ENCODE measurements around the gene CDADC1. TPM values are rescaled to one million over a fixed set of nuclear protein-coding genes. Genes with fewer than 3 reads are reported as not detected.

Gene CDADC1
- total and polyA plus RNA-seq, 2 of the 13 experiments (the other 11 are each of a cell fraction or from before 2014, with no cell fraction given): 2.4 to 9.0 TPM

DNA sequence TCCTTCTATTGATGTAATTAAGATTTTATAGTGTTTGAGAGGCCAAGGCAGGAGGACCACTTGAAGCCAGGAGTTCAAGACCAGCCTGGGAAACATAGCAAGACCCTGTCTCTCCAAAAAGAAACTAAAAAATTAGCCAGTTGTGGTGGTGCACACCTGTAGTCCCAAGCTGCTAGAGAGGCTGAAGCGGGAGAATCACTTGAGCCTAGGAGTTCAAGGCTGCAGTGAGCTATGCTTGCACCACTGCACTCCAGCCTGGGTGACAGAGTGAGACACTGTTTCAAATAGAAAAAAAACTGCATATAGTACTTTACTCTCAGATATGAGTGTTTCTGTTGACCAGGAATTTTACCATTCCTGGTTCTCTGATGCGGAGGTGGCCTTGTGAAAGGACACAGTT lies 48.9 kb downstream of the CDADC1 start (continued):
- TF ChIP-seq ZMYM2 (CRISPR knock-in tag; IDR thresholded peaks at IDR 0.05) (peak; percentile 77), RNF2 (conservative IDR thresholded peaks at IDR 0.05; ENCODE audit: low read depth) (no peak), ZNF563 (CRISPR knock-in tag; IDR thresholded peaks at IDR 0.05) (no peak), CHD4 (IDR thresholded peaks at IDR 0.05; ENCODE audit: borderline replicate concordance, low read length) (peak; percentile 84), ZMAT3 (CRISPR knock-in tag; conservative IDR thresholded peaks at IDR 0.05) (no peak), ZNF446 (CRISPR knock-in tag; IDR thresholded peaks at IDR 0.05) (no peak), ZNF546 (CRISPR knock-in tag; conservative IDR thresholded peaks at IDR 0.05) (no peak), ZBTB8A (CRISPR knock-in tag; IDR thresholded peaks at IDR 0.05; ENCODE audit: borderline replicate concordance, low read depth) (no peak), ZMYM3 (CRISPR knock-in tag; IDR thresholded peaks at IDR 0.05) (peak; percentile 87)
- TF ChIP-seq, protein P1, sequence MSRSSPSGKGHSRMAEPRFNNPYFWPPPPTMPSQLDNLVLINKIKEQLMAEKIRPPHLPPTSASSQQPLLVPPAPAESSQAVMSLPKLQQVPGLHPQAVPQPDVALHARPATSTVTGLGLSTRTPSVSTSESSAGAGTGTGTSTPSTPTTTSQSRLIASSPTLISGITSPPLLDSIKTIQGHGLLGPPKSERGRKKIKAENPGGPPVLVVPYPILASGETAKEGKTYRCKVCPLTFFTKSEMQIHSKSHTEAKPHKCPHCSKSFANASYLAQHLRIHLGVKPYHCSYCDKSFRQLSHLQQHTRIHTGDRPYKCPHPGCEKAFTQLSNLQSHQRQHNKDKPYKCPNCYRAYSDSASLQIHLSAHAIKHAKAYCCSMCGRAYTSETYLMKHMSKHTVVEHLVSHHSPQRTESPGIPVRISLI (CRISPR knock-in tag; IDR thresholded peaks at IDR 0.05; ENCODE audit: borderline replicate concordance): peak; percentile 61; the same call in 1 of the 2 replicates
- TF ChIP-seq, protein P2, sequence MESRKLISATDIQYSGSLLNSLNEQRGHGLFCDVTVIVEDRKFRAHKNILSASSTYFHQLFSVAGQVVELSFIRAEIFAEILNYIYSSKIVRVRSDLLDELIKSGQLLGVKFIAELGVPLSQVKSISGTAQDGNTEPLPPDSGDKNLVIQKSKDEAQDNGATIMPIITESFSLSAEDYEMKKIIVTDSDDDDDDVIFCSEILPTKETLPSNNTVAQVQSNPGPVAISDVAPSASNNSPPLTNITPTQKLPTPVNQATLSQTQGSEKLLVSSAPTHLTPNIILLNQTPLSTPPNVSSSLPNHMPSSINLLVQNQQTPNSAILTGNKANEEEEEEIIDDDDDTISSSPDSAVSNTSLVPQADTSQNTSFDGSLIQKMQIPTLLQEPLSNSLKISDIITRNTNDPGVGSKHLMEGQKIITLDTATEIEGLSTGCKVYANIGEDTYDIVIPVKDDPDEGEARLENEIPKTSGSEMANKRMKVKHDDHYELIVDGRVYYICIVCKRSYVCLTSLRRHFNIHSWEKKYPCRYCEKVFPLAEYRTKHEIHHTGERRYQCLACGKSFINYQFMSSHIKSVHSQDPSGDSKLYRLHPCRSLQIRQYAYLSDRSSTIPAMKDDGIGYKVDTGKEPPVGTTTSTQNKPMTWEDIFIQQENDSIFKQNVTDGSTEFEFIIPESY (CRISPR knock-in tag; IDR thresholded peaks at IDR 0.05): peak; percentile 74; the same call in 1 of the 2 replicates
- TF ChIP-seq, protein P3, sequence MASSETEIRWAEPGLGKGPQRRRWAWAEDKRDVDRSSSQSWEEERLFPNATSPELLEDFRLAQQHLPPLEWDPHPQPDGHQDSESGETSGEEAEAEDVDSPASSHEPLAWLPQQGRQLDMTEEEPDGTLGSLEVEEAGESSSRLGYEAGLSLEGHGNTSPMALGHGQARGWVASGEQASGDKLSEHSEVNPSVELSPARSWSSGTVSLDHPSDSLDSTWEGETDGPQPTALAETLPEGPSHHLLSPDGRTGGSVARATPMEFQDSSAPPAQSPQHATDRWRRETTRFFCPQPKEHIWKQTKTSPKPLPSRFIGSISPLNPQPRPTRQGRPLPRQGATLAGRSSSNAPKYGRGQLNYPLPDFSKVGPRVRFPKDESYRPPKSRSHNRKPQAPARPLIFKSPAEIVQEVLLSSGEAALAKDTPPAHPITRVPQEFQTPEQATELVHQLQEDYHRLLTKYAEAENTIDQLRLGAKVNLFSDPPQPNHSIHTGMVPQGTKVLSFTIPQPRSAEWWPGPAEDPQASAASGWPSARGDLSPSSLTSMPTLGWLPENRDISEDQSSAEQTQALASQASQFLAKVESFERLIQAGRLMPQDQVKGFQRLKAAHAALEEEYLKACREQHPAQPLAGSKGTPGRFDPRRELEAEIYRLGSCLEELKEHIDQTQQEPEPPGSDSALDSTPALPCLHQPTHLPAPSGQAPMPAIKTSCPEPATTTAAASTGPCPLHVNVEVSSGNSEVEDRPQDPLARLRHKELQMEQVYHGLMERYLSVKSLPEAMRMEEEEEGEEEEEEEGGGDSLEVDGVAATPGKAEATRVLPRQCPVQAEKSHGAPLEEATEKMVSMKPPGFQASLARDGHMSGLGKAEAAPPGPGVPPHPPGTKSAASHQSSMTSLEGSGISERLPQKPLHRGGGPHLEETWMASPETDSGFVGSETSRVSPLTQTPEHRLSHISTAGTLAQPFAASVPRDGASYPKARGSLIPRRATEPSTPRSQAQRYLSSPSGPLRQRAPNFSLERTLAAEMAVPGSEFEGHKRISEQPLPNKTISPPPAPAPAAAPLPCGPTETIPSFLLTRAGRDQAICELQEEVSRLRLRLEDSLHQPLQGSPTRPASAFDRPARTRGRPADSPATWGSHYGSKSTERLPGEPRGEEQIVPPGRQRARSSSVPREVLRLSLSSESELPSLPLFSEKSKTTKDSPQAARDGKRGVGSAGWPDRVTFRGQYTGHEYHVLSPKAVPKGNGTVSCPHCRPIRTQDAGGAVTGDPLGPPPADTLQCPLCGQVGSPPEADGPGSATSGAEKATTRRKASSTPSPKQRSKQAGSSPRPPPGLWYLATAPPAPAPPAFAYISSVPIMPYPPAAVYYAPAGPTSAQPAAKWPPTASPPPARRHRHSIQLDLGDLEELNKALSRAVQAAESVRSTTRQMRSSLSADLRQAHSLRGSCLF (CRISPR knock-in tag; IDR thresholded peaks at IDR 0.05; ENCODE audit: borderline replicate concordance): no peak

Data from HepG2 (cell line).